OCI-LY3 (cell line): ENCODE data around the gene PLEKHM1.

Experiments
- CTCF ChIP-seq: fragments of 200-600, 300-600 bp; sonication (generic); IDR thresholded peaks from 2 replicates; pipeline ENCODE4 v1.5.1; 2014; ENCODE audit warnings: antibody characterized with exemption, low read length, low read depth
- EZH2phosphoT487 ChIP-seq: fragments of 200-600 bp; shearing (Covaris generic); IDR thresholded peaks from 2 replicates; pipeline ENCODE4 v1.6.1; 2018; ENCODE audit warnings: antibody characterized with exemption, mixed run types, low read depth

- TF ChIP-seq CTCF (no peak), EZH2phosphoT487 (no peak)
Measured at GRCh38 chr17:45436625-45437464, 53.7 kb downstream of the PLEKHM1 start.
